ENCODE data around the gene ACP4.
A peak's percentile ranks its signal among the peaks of the same experiment; 100 is the strongest.

ACP4 gene

GRCh38 chr19:50823389-50824042, 33.3 kb downstream of the ACP4 start, which contains the start of gene KLK1:
KLK1 (minus strand) TSS chr19:50823787; CDS start chr19:50823748, 39 bp downstream.
- DNase-seq = no peak

GRCh38 chr19:50826492-50827240, 36.5 kb downstream of the ACP4 start:
- DNase-seq = no peak

GRCh38 chr19:50827476-50827875, 37.3 kb downstream of the ACP4 start:
- DNase-seq = no peak

- no peak for DNase-seq
Observed at GRCh38 chr19:50829801-50830200, 39.6 kb downstream of the ACP4 start.

GRCh38 chr19:50830266-50831025, 40.2 kb downstream of the ACP4 start:
- no peak for DNase-seq

- no peak for DNase-seq
Observed at GRCh38 chr19:50831026-50831396, 40.8 kb downstream of the ACP4 start.

- DNase-seq = no peak
Observed at GRCh38 chr19:50832666-50833065, 42.5 kb downstream of the ACP4 start.

GRCh38 chr19:50833117-50833801, 43.0 kb downstream of the ACP4 start, which contains the start of gene KLK15:
KLK15 (minus strand) TSS chr19:50833574; CDS start chr19:50831492, 2,082 bp downstream.
- no peak for DNase-seq

- no peak for DNase-seq
Observed at GRCh38 chr19:50833802-50834167, 43.6 kb downstream of the ACP4 start.

GRCh38 chr19:50835103-50835784, 45.0 kb downstream of the ACP4 start:
- no peak for DNase-seq

GRCh38 chr19:50835785-50836542, 45.7 kb downstream of the ACP4 start:
- peak; percentile 82 for DNase-seq

- DNase-seq = no peak
Observed at GRCh38 chr19:50836543-50837195, 46.5 kb downstream of the ACP4 start.

- no peak for DNase-seq
Observed at GRCh38 chr19:50837300-50837699, 47.1 kb downstream of the ACP4 start.

GRCh38 chr19:50838239-50838638, 48.0 kb downstream of the ACP4 start:
- peak; percentile 20 for DNase-seq

GRCh38 chr19:50839712-50840655, 49.8 kb downstream of the ACP4 start:
- DNase-seq = no peak

- no peak for DNase-seq
Observed at GRCh38 chr19:50842130-50842529, 51.9 kb downstream of the ACP4 start.

GRCh38 chr19:50843205-50843604, 53.0 kb downstream of the ACP4 start:
- DNase-seq = no peak

- DNase-seq = no peak
Observed at GRCh38 chr19:50843701-50844221, 53.5 kb downstream of the ACP4 start.

GRCh38 chr19:50844296-50844935, 54.2 kb downstream of the ACP4 start:
- no peak for DNase-seq
